NCI-H82 treated with DMSO at 0.1 percent for 48 hours (cell line): ENCODE results near the gene BPHL.
A peak's percentile ranks its signal among the peaks of the same experiment; 100 is the strongest.
"Not testable (repeated sequence)": the region's sequence is repeated elsewhere in the genome, so short reads cannot be mapped to it uniquely, and the experiment has no call there.

ENCODE experiments used
- DNase-seq: peaks from one replicate; lab custom pipeline; 2025; ENCODE audit not compliant: unreplicated experiment; lab: John Stamatoyannopoulos, UW

Gene BPHL

DNA sequence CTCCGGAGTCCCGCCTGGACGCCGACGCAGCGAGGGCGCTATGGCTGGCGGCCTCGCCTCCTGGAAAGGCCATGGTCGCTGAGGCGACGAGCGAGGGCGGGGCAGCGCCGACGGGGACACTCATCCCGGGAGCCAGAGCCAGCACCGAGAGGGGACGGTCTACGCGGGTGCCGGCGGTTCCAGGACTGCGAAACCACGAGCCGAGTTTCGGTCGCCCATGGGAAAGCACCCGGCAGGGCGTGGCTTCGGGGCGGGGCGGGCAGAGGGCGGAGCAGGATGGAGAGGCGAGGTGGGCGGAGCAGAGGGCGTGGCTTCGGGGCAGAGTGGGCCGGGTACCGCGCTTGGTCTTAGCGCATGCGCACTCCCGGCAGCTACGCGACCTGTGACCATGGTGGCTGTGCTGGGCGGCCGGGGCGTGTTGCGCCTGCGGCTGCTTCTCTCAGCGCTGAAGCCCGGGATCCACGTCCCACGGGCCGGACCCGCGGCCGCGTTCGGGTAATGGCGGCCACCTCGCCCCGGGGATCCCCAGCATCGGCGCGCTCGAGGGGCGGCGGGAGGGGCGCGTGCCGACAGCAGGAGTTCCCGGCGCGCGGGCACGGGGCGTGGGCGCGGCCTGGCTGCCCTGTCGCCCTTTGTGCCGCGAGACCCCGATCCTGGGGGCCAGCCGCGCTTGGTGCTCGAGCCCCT lies at the start of gene BPHL:
BPHL (plus strand) TSS at position 359 of the 687 bp plus-strand sequence; CDS start at position 389, 30 bp downstream.
- peak; percentile 83 for DNase-seq

DNA sequence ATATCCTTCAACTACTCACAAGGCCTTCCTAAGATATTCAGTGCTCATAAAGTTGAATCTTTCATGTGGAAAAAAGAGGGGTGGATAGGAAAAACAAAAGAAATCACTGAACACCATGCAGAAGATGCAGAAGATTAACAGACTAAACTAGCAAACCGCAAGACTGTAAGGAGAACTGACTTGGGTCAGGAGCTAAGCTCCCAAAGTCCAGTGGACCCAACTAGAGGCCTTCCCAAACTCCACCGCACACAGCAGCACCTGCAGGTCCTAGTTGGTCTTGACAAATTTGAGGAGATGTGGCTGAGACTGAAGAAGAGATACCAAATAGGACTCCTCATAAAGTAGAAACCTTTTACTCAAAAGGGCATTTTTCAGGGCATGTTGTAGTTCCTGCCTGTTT lies 46.9 kb upstream of the BPHL start:
- DNase-seq: no peak

DNA sequence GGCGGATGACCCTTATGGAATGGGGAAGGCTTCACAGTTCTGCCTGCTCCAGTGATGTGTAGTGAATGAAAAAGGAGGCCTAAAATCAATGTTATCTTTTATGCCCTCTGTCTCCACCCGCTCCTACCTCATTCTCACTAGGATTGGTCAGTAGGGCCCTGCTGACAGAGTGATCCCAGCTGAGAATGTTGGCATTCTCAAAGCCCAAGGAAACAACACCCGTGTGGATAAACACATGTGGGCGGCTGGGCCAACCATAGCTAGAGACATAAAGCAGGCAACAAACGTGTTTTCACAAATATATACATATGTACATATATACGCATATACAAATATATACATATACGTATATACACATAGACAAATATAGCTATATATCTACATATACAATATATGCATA lies 45.7 kb upstream of the BPHL start:
- no peak for DNase-seq

DNA sequence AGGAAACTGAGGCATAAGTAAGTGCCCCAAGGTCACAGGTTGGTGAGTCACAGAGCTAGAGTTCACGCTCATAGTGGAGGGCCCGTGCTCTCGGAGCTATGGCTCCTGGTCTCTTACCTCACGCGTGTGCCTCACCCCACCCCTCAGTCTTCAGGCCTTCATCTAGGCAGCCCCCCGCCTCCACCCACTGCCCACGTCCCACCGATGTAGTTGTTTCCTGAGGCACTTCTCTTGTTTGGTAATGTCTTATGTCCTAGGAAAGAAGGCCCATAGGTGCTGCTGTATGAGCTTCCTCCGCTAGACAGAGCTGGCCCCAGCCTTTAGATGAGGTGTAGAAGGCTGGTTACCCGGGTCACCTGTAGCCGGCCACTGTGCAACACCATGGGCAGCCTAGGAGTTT lies 45.1 kb upstream of the BPHL start:
- no peak for DNase-seq

DNA sequence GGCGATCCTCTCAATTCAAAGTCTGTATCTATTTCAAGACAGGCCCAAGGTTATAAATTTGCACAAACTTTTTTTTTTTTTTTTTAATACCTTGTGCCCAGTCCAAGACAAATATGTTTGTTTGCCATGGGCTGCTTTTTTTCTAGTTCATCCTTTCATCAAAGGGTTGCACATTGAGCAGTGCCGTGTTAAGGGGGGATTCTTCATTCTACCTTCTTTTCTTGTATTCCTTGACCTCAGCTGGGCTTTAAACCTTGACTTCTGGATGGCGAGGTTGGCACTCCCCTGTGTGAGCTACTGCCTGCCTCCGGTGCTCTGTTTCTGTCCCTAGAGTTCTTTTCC lies 42.8 kb upstream of the BPHL start:
- no peak for DNase-seq

DNA sequence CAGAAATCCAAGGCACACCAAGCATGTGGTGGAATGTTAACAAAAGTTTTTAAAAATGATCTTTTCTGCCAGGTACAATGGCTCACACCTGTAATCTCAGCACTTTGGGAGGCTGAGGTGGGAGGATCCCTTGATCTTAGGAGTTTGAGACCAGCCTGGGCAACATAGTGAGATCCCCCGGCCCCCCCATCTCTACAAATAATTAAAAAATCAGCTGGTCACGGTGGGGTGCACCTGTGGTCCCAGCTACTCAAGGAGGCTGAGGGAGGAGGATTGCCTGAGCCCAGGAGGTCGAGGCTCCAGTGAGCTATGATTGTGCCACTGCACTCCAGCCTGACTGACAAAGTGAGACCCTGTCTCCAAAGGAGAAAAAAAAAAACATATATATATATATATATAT lies 42.2 kb upstream of the BPHL start:
- DNase-seq: no peak

DNA sequence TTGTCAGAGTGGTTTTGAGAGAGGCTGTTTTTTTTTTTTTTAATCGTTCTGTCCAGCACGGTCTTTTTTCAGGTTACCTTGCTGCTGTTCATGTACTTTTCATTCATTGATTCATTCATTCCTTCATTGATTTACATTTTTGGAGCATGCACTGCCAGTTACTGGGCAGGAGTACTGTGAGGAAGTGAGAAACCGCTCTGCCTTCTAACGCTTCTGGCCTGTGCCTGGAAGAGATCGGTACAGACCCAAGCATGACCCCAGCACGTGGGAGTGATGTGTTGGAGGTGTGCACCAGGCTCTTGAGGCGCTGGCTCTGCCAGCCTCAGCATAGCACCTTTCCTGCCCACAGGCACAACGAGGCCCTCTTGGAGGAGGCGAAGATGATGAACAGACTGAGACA lies 41.1 kb upstream of the BPHL start:
- no peak for DNase-seq

DNA sequence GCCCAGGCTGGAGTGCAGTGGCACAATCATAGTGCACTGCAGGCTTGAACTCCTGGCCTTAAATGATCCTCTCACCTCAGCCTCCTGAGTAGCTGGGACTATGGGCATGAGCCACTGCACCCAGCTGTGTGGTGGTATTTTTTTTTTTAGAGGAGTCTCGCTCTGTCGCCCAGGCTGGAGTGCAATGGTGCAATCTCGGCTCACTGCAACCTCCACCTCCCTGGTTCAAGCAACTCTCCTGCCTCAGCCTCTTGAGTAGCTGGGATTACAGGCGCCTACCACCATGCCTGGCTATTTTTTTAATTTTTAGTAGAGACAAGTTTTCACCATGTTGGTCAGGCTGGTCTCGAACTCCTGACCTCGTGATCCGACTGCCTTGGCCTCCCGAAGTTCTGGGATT lies 39.6 kb upstream of the BPHL start:
- DNase-seq: not testable (repeated sequence)

DNA sequence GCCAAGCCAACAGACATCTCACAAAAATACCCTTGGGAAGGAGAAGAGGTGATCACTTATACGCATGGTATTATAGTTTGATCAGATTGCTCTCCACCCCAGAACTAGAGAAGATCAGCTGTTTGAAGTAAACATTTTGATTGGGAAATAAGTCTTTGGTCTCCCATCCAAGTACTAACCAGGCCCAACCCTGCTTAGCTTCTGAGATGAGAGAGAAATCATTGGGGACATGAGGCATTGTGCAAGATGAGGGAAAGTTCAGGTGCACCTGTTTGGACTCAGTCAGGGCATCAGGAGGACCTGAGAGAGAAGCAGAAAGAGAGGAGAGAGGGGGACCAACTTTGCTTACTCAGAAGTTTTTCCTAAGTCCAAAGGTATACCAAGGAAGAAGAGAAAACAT lies 38.8 kb upstream of the BPHL start:
- no peak for DNase-seq

DNA sequence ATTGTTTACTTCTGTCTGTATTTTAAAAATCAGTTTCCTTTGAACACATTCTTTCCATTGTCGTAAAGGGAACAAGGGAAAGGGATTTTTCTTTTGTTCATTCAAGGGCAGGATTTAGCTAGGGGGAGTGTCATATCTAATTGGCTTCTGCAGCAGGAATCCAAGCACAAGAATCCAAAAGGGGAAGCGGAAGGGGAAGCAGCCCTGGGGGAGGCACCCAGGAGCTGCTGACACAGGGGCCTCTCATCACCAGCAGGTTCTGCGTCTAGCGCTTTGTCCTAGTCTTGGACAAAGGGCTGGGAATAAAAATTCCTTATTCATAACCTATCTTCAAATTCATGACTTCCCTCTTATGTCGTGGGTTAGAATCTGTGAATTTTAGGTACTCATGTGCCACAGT lies 36.6 kb upstream of the BPHL start:
- peak; percentile 47 for DNase-seq

DNA sequence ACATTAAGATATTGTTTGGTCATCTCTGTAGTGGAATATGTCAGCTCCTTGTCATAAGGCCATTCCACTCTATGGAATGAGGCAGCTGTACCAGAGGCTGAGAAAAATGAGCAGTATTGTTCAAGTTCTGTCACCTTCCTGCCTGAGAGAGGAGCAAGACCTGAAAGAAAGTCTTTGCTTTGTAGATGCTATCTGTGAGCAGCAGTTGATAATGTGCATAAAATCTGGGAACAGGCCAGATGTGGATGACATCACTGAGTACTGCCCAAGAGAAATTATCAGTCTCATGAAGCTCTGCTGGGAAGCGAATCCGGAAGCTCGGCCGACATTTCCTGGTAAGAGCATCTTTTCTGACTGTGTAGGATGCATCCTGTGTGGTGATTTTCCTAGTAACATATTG lies 33.4 kb upstream of the BPHL start:
- DNase-seq: no peak

DNA sequence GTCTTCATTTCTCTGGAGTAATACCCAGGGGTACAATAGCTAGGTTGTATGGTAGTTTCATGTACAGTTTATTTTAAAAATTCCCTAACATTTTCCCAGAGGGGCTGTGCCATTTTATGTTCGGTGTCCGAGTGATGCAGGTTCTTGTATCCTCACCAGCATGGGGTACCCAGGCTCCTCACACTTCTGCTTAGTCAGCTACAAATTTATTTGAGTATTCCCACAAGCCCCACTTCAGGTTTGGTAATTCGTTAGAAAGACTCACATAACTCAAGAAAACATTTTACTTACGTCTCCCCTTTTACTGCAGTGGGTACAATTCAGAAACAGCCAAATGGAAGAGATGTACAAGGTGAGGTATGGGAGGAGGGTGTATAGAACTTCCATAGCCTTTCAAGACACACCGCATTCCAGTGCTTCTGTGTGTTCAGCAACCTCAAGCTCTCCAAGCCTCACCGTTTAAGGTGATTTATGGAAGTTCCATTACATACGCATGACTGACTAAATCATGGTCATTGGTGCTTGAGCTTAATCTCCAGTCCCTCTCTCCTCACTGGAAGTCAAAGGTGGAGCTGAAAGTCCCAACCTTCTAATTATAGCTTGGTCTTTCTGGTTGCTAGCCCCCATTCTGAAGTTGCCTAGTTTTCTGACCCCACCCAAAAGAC lies 32.1 kb upstream of the BPHL start:
- no peak for DNase-seq

DNA sequence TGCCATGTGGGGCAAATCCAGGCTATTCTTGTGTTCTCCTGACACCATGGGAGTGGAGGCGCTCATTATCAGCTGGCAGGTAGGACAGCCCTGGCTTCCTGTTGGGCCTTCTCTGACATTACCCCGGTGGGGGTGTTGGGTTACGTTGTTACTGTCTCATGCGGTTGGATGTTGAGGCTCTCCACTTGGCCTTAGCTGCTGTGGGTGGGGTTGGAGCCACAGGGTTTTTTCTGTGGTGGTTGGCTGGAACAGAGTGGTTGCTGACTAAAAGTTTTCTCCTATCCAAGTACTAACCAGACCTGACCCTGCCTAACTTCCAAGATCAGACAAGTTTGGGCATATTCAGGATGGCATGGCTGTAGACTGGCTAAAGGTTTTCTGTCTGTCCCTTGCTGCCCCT lies 30.1 kb upstream of the BPHL start:
- DNase-seq: no peak

DNA sequence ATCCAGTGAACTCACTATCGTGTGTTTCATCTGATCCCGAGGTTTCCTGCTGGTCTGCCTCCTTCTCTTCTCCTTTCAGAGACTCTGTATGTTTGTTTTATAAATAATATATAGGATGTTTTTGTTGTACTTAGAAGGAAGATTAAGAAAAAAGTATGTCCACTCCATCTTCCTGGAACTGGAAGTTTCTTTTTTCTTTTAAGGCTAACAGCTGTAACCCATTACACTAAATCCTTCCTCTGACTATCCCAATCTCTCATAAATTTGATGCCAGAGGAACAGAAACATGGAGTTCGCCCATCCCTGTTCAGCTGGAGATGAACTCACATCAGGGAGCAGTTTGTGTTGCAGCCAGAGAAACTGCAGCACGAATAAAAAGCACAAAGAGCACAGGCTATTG lies 29.5 kb upstream of the BPHL start:
- DNase-seq: no peak

DNA sequence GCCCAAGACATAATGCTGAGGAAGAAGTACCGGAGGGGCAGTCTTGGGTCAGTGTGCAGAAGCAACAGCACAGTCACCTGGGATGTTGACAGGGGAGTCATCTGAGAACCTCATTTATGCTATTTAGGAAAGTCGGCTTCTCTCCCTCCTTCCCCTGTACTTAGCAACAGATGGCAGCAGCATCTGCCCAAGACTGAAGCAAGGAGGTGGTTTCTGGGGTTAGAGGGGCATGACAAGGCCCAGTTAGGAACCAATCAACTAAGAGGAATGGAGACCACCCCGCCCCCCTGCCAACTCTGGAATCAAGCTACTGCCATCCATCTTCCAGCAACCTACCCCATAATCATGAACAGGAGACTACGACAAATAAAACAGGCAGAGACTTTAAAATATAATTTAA lies 28.5 kb upstream of the BPHL start:
- peak; percentile 68 for DNase-seq

DNA sequence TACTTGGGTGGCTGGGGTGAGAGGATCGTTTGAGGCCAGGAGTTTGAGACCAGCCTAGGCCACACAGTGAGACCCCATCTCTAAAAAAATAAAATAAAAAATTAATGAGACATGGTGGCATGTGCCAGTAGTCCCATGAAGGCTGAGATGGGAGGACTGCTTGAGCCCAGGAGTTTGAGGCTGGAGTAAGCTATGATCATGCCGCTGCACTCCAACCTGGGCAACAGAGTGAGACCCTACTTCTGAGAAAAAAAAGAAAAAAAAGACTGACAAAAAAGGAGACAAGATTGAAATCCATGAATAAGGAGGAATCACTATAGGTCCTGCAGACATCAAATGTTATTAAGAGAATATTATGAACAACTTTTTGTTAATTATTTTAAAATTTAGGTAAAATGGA lies 23.7 kb upstream of the BPHL start:
- no peak for DNase-seq

DNA sequence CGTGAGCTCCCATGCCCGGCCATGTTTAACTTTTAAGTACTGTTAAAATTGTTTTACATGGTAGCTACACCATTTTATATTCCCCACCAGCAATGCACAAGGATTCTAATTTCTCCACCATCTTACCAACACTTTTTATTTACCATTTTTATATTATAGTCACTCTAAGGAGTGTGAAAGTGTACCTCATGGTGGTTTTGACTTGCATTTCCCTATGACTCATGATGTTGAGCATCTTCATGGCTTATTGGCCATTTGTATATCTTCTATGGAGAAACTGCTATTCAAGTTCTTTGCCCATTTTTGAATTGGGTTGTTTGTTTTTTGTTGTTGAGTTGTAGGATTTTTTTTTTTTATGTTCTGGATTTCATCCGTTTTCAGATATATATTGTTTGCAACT lies 15.6 kb upstream of the BPHL start:
- no peak for DNase-seq

DNA sequence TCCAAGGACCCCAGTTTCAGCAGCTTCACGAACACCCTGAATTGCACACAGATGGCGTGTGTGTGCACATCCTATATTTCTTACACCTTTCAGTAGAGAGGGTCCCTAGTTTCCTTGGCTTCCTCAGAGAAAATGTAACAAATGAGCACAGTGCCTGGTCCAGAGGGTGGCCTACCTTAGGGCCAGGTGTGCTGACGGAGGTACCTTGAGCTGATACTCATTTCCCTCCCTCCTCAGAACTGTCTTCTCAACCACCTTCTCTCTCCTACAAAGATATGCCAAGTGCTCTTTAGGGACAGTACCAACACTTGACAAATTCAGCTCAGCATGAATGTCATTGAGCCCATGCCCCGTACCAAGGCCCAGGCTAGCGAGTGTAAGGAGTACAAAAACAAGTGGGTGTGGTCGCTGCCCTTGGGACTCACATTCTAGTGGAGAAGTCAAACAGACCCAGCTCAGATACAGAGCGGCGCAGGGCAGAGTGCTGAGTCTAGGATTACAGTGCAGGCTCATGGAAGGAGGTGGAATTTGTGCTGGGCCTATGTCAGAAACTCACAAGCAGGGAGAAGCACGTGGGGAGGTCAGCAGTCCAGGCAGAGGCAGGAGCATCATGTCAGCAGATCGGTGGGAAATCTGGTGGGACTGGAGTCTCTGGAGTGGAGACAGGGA lies 9.6 kb upstream of the BPHL start:
- DNase-seq: no peak

DNA sequence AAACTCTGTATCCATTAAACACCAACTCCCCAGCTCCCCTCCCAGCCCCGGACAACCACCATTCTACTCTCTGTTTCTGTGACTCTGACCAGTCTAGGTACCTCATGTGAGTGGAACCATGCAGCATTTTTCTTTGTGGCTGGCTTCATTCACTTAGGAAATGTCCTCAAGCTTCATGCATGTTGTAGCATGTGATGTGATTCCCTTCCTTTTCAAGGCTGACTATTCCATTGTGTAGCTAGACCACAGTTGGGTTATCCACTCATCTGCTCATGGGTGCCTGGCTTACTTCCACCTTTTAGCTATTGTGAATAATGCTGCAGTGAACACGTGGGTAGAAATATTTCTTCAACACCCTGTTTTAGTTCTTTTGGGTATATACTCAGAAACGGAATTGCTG lies 8.8 kb upstream of the BPHL start:
- no peak for DNase-seq

DNA sequence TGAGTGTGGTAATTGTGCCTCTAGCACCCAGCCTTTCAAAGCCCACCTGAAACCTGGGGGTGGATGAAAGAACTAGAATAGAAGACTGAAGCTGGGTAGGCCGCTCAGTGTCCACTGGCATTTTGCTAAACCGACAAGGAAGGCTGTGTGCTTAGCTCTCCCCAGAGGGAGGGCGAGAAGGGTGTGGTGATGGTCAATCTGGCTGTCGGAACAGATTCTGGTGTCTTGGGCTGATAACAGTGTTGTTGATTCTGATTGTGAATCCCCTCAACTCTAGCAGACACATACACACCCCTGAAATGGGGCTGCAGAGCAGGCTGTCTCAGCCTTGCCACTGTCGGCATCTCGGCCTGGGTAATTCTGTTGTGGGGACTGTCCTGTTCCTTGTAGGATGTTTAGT lies 4.1 kb upstream of the BPHL start:
- DNase-seq: no peak

DNA sequence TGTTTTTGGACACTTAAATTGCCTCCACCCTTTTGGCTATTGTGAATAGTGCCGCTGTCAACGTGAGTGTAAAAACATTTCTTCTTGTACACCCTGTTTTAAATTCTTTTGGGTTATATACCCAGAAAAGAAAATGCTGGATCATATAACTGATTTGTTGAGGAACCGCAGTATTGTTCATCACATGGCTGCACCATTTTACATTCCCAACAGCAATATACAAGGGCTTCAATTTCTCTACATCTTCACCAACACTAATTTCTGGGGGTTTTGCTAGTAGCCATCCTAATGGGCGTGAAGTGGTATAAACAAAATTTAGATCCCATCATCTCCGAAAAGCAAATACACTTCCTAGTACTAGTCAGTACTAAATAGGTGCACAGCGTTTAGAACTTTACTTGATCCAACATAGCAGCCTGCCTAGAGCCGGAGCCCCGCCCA lies 579 bp upstream of the BPHL start:
- peak; percentile 68 for DNase-seq

DNA sequence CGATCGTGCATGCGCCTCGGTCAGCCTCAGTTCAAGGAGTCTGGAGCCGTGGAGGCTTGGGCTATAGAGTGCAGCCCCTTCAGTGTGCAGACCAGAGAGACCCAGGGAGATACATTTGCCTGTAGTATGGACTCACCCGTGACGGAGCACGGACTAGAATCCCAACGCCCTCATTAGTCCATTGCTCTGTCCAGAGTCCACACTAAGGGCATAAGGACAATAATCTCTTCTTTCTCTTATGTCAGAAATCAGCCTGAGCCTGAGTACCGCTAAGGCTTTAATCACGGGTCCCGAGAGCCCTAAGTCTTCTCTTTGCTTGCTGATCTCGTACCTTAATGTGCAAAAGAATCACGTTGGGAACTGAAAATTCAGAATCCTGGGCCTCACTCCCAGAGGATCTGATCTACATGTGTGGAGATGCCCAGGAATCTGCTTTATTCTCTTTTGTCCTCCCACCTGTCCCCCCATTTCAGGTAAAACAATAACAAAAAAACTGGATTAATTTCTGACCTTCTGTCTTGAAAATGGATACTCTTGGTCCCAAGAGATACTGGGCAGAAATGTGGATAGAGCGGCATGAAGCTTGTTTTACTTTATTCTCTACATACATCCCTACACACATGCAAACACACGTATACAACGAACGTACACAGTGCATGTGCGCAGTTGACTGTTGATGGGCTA lies 671 bp downstream of the BPHL start:
- DNase-seq: peak; percentile 22
